Muscle of back (tissue), 11 donors: ENCODE results near the gene NAGS. TPM values are rescaled to one million over a fixed set of nuclear protein-coding genes. Genes with fewer than 3 reads are reported as not detected.
"Not testable (repeated sequence)": the region's sequence is repeated elsewhere in the genome, so short reads cannot be mapped to it uniquely, and the experiment has no call there.

Experiments
- DNase-seq, 3 donors: peaks; one replicate each; pipeline versions ENCODE4 v3.0.0 to v3.0.0-alpha.2; 2013
- polyA plus RNA-seq, 10 donors: library from polyadenylated mRNA; unstranded; fragments of 120-200 nt; gene quantifications; one replicate each; pipeline ENCODE4 v1.2.1, GENCODE V29; 2013; ENCODE audit not compliant: insufficient read length in 10 of 10

The NAGS gene
- polyA plus RNA-seq, 10 donors, result 0.21 to 0.69 (median 0.36) TPM

GRCh38 chr17:44039829-44040635 lies 35.6 kb downstream of the NAGS start:
- no peak for DNase-seq

GRCh38 chr17:44043272-44043696 lies 38.9 kb downstream of the NAGS start:
- DNase-seq, result no peak

- DNase-seq, result peak in 1 of 3 donors; percentile 16
Measured at GRCh38 chr17:44044071-44044470, 39.6 kb downstream of the NAGS start.

- no peak for DNase-seq
Measured at GRCh38 chr17:44045486-44045885, 41.1 kb downstream of the NAGS start.

- not testable (repeated sequence) for DNase-seq
Measured at GRCh38 chr17:44046893-44047292, 42.5 kb downstream of the NAGS start.

- peak; percentile 44 to 69 (median 48) for DNase-seq
Measured at GRCh38 chr17:44049294-44050060, 45.1 kb downstream of the NAGS start.

GRCh38 chr17:44053125-44053872 lies 48.9 kb downstream of the NAGS start:
- no peak for DNase-seq

Other genes starting within 250 kb of the NAGS start
- under 1 TPM in 1 of 10 donors, not detected in 9; 0.86 TPM for gene SOST, start 245.8 kb upstream of the NAGS start, polyA plus RNA-seq
- gene DUSP3, start 225.6 kb upstream of the NAGS start, polyA plus RNA-seq, result 100 to 1,000 TPM in 1 of 10 donors, 10 to 100 TPM in 9; 54.8 to 103 (median 63.9) TPM
- under 1 TPM in 5 of 10 donors, not detected in 5; 0.08 to 0.13 (median 0.10) TPM for gene CFAP97D1, start 224.2 kb upstream of the NAGS start, polyA plus RNA-seq
- 1 to 10 TPM; 2.4 to 8.0 (median 4.6) TPM for gene MPP3, start 171.5 kb upstream of the NAGS start, polyA plus RNA-seq
- 1 to 10 TPM; 1.1 to 4.2 (median 2.8) TPM for gene CD300LG, start 157.4 kb upstream of the NAGS start, polyA plus RNA-seq
- gene MPP2, start 97.1 kb upstream of the NAGS start, polyA plus RNA-seq, result 1 to 10 TPM; 2.3 to 5.1 (median 3.7) TPM
- gene PPY, start 62.1 kb upstream of the NAGS start, polyA plus RNA-seq, result not detected
- gene PYY, start 50.7 kb upstream of the NAGS start, polyA plus RNA-seq, result under 1 TPM in 3 of 10 donors, not detected in 7; 0.15 to 0.35 (median 0.22) TPM
- gene TMEM101, start 10.3 kb downstream of the NAGS start, polyA plus RNA-seq, result 10 to 100 TPM; 23.5 to 30.4 (median 26.8) TPM
- gene LSM12, start 62.0 kb downstream of the NAGS start, polyA plus RNA-seq, result 10 to 100 TPM; 25.8 to 33.5 (median 29.8) TPM
- 10 to 100 TPM; 27.1 to 41.4 (median 34.7) TPM for gene G6PC3, start 66.1 kb downstream of the NAGS start, polyA plus RNA-seq
- gene HDAC5, start 119.0 kb downstream of the NAGS start, polyA plus RNA-seq, result 10 to 100 TPM; 43.2 to 58.4 (median 52.6) TPM
- gene HROB, start 137.3 kb downstream of the NAGS start, polyA plus RNA-seq, result 1 to 10 TPM; 1.6 to 3.9 (median 2.3) TPM
- gene ASB16, start 166.1 kb downstream of the NAGS start, polyA plus RNA-seq, result 10 to 100 TPM in 7 of 10 donors, 1 to 10 TPM in 3; 4.8 to 15.2 (median 10.9) TPM
- gene TMUB2, start 182.3 kb downstream of the NAGS start, polyA plus RNA-seq, result 10 to 100 TPM; 33.2 to 51.3 (median 40.6) TPM
- gene ATXN7L3, start 195.3 kb downstream of the NAGS start, polyA plus RNA-seq, result 10 to 100 TPM; 44.2 to 57.6 (median 49.0) TPM
- gene UBTF, start 215.1 kb downstream of the NAGS start, polyA plus RNA-seq, result 10 to 100 TPM; 60.2 to 92.2 (median 72.2) TPM